ENCODE measurements around the gene C10orf62. TPM values are rescaled to one million over a fixed set of nuclear protein-coding genes. Genes with fewer than 3 reads are reported as not detected.
A peak's percentile ranks its signal among the peaks of the same experiment; 100 is the strongest.

C10orf62 gene
- total and polyA plus RNA-seq, 10 of the 15 experiments (the other 5 are each of a cell fraction or from before 2014, with no cell fraction given): not detected

GRCh38 chr10:97632949-97633884 lies 43.7 kb downstream of the C10orf62 start, which contains the start of gene MORN4 (continued):
- TF ChIP-seq IRF3 (IDR thresholded peaks at IDR 0.05): peak; percentile 79; the same call in 1 of the 2 replicates
- no peak for TF ChIP-seq STAT1 (conservative IDR thresholded peaks at IDR 0.05)
- no peak for TF ChIP-seq POLR2AphosphoS5 (IDR thresholded peaks at IDR 0.05; ENCODE audit: low read length)
- no peak for TF ChIP-seq EP300 (IDR thresholded peaks at IDR 0.05; ENCODE audit: borderline replicate concordance in 1 of 2, control insufficient read depth in 1 of 2, low read depth in 2 of 2, low read length in 2 of 2)
- peak; percentile 49 for TF ChIP-seq IKZF1 (conservative IDR thresholded peaks at IDR 0.05)
- TF ChIP-seq MTA3 (IDR thresholded peaks at IDR 0.05; ENCODE audit: borderline replicate concordance, low read length): no peak
- peak; percentile 52 for TF ChIP-seq FOS (IDR thresholded peaks at IDR 0.05; ENCODE audit: borderline replicate concordance, extremely low read depth, insufficient read length)
- peak; percentile 94; the same call in 1 of the 2 replicates for TF ChIP-seq ZNF592 (IDR thresholded peaks at IDR 0.05)
- TF ChIP-seq BRCA1 (IDR thresholded peaks at IDR 0.05; ENCODE audit: low read depth, low read length): no peak
- TF ChIP-seq ZZZ3 (IDR thresholded peaks at IDR 0.05; ENCODE audit: control insufficient read depth, insufficient read length, low read depth): no peak
- TF ChIP-seq MYB (IDR thresholded peaks at IDR 0.05; ENCODE audit: borderline replicate concordance, low read depth, low read length): no peak
- no peak for TF ChIP-seq ATF2 (IDR thresholded peaks at IDR 0.05; ENCODE audit: low read length)
- no peak for TF ChIP-seq ZSCAN29 (IDR thresholded peaks at IDR 0.05)
- TF ChIP-seq NRF1 (conservative IDR thresholded peaks at IDR 0.05; ENCODE audit: low read depth, low read length): no peak
- TF ChIP-seq CBFB (IDR thresholded peaks at IDR 0.05; ENCODE audit: low read depth): peak; percentile 33; the same call in 1 of the 2 replicates
- no peak for TF ChIP-seq CUX1 (IDR thresholded peaks at IDR 0.05; ENCODE audit: insufficient replicate concordance, low read depth, low read length)
